Thyroid gland (tissue), 4 donors: ENCODE data around the gene XK. TPM values are rescaled to one million over a fixed set of nuclear protein-coding genes. Genes with fewer than 3 reads are reported as not detected.

ENCODE experiments used
- DNase-seq, 2 donors: peaks; one replicate each; pipeline ENCODE4 v3.0.0-alpha.2; 2019
- H3K27ac ChIP-seq, 3 donors: fragments of 200-600 bp; sonication (generic); 1 replicate in 2 of 3; 2 replicates in 1 of 3; pipeline ENCODE4 v1.5.1; 2016 to 2019; ENCODE audit warnings: mild to moderate bottlenecking in 1 of 3, moderate library complexity in 1 of 3
- H3K27me3 ChIP-seq: fragments of 200-600 bp; sonication (generic); one replicate; pipeline ENCODE4 v1.5.1; 2019
- H3K36me3 ChIP-seq, 2 donors: fragments of 200-600 bp; sonication (generic); one replicate each; pipeline ENCODE4 v1.5.1; 2016 to 2019
- H3K4me1 ChIP-seq, 2 donors: fragments of 200-600 bp; sonication (generic); one replicate each; pipeline ENCODE4 v1.5.1; 2017 to 2019
- H3K4me3 ChIP-seq, 3 donors: fragments of 200-600 bp; sonication (generic); replicated peaks in 1 of 3; 1 replicate in 2 of 3; 2 replicates in 1 of 3; pipeline ENCODE4 v1.5.1; 2016; ENCODE audit warnings: mild to moderate bottlenecking in 1 of 3
- H3K9me3 ChIP-seq: fragments of 200-600 bp; sonication (generic); one replicate; pipeline ENCODE4 v1.5.1; 2017
- CTCF ChIP-seq, 6 experiments: fragments of 200-600 bp in 3 of 6; fragments of 450-650 bp in 3 of 6; sonication (generic) in 3 of 6; IDR thresholded peaks; one replicate each; pipeline ENCODE4 v1.5.1; 2016 to 2019; ENCODE audit warnings: antibody characterized with exemption in 6 of 6, mild to moderate bottlenecking in 2 of 6, inconsistent platforms in 1 of 6, moderate library complexity in 1 of 6
- POLR2A ChIP-seq, 2 donors: fragments of 450-650 bp; IDR thresholded peaks; one replicate each; pipeline ENCODE4 v1.6.1; 2017; ENCODE audit warnings: antibody characterized with exemption in 2 of 2, mild to moderate bottlenecking in 2 of 2, moderate library complexity in 1 of 2
- WGBS, 2 donors: methylation state at CpG; one replicate each; pipeline ENCODE4 v1.1.5; 2017; 5-methylcytosine and 5-hydroxymethylcytosine counted together
- intact Hi-C: fragments of 100-400 bp; cut with DNase I; formaldehyde crosslinking; loops from one replicate; pipeline ENCODE4 v1.15.1; 2023
- total RNA-seq, 4 donors: library from RNA; depleted of rRNA; stranded (reverse); fragments of >200 nt; gene quantifications; one replicate each; pipeline ENCODE4 v1.2.3, GENCODE V29; 2016

XK gene
- total RNA-seq, 4 donors from 2014 or later = 0.40 to 3.5 (median 2.4) TPM

DNA sequence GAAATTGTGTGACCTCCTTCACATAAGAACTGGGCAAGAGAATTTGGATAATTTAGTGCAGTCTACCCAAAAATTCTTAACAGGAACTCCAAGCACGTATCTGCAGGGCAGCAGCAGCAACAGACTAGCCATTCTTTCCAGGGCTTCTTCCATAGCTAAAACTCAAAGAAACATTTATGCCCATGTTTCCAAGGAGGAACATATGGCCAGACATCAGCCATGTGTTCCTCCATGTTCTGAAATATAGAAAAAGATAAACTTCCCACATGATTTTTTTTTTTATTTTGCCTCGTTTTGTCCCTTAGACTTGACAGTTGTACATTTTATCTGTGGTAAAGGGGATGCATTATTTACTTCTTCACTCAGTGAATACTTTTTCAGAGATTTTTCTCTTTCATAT lies 66.7 kb downstream of the XK start:
- intact Hi-C loops = no loop called here

GRCh38 chrX:37752936-37753335 lies 67.3 kb downstream of the XK start:
- no peaks in the 10 kb centered on the region for H3K36me3 ChIP-seq
- H3K27me3 ChIP-seq = no peaks in the 10 kb centered on the region
- intact Hi-C loops = no loop called here
- H3K27ac ChIP-seq = no peak overlapping the region
- no peak for TF ChIP-seq CTCF (IDR thresholded peaks at IDR 0.05)
- no peak for TF ChIP-seq POLR2A (IDR thresholded peaks at IDR 0.05)
- H3K4me1 ChIP-seq = no peaks in the 10 kb centered on the region
- no peak for DNase-seq
- no peaks in the 10 kb centered on the region for H3K9me3 ChIP-seq
- no peak overlapping the region for H3K4me3 ChIP-seq

More for the DNA sequence above, 66.7 kb downstream of the XK start:
- no peaks in the 10 kb centered on the region for H3K36me3 ChIP-seq
- H3K4me1 ChIP-seq = no peaks in the 10 kb centered on the region
- H3K4me3 ChIP-seq = no peak overlapping the region
- TF ChIP-seq CTCF (IDR thresholded peaks at IDR 0.05) = no peak
- no peak for TF ChIP-seq POLR2A (IDR thresholded peaks at IDR 0.05)
- WGBS, 2 donors = 83 to 94% methylated on average over 2 of the region's 2 CpGs
- no peak for DNase-seq
- H3K9me3 ChIP-seq = no peaks in the 10 kb centered on the region
- no peak overlapping the region for H3K27ac ChIP-seq
- H3K27me3 ChIP-seq = no peaks in the 10 kb centered on the region

GRCh38 chrX:37753384-37753783 lies 67.8 kb downstream of the XK start:
- TF ChIP-seq POLR2A (IDR thresholded peaks at IDR 0.05) (no peak), CTCF (IDR thresholded peaks at IDR 0.05) (no peak)
- Histone ChIP-seq H3K36me3 (no peaks in the 10 kb centered on the region), H3K4me1 (no peaks in the 10 kb centered on the region), H3K27me3 (no peaks in the 10 kb centered on the region), H3K9me3 (no peaks in the 10 kb centered on the region), H3K27ac (no peak overlapping the region), H3K4me3 (no peak overlapping the region)
- WGBS, 2 donors = 67 to 92% methylated on average over 1 to 2 of the region's 2 CpGs
- DNase-seq = no peak
- intact Hi-C loops = no loop called here

GRCh38 chrX:37754516-37754915 lies 68.9 kb downstream of the XK start:
- Histone ChIP-seq H3K4me1 (no peaks in the 10 kb centered on the region), H3K36me3 (no peaks in the 10 kb centered on the region), H3K4me3 (no peak overlapping the region), H3K27ac (no peak overlapping the region), H3K27me3 (no peaks in the 10 kb centered on the region), H3K9me3 (no peaks in the 10 kb centered on the region)
- TF ChIP-seq POLR2A (IDR thresholded peaks at IDR 0.05) = no peak
- TF ChIP-seq CTCF (IDR thresholded peaks at IDR 0.05) = no peak
- WGBS, 2 donors = 80 to 92% methylated on average over 2 of the region's 2 CpGs
- intact Hi-C loops = no loop called here
- DNase-seq = no peak

DNA sequence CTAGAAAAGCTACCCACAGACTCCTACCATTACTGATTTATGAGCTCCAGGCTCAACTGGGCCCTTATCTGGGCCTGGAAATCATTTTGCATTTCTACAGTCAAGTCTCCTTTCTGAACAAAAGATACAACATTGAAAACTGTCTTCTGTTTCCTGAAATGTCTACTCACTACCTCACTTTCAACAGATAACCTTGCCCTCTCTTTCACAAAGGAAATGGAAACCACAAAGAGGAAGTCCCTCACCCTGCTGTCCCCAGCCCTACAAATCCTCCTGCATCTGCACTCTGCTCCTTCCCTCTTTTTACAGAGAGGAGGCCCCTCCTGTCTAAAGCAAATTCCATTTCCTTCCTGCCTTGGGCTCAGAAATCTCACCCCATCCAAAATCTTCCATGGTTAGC lies 69.4 kb downstream of the XK start:
- no peak overlapping the region for H3K27ac ChIP-seq
- H3K4me3 ChIP-seq = no peak overlapping the region
- no peaks in the 10 kb centered on the region for H3K36me3 ChIP-seq
- intact Hi-C loops = no loop called here
- no peaks in the 10 kb centered on the region for H3K9me3 ChIP-seq
- TF ChIP-seq CTCF (IDR thresholded peaks at IDR 0.05) (no peak), POLR2A (IDR thresholded peaks at IDR 0.05) (no peak)
- no peak for DNase-seq
- no peaks in the 10 kb centered on the region for H3K4me1 ChIP-seq
- H3K27me3 ChIP-seq = no peaks in the 10 kb centered on the region
